HCT116 (cell line): Measurements from ENCODE around the gene YWHAH.

ENCODE experiments used
- EGR1 ChIP-seq: IDR thresholded peaks from 2 replicates; pipeline ENCODE4 v1.6.1; 2012; ENCODE audit warnings: low read depth
- EZH2 ChIP-seq: fragments of 200-600 bp; sonication (generic); IDR thresholded peaks from 2 replicates; pipeline ENCODE4 v1.6.1; 2017; ENCODE audit warnings: antibody characterized with exemption, mixed run types
- EZH2phosphoT487 ChIP-seq: fragments of 200-600 bp; IDR thresholded peaks from 2 replicates; pipeline ENCODE4 v1.6.1; 2018; ENCODE audit warnings: antibody characterized with exemption, borderline replicate concordance
- POLR2A ChIP-seq: IDR thresholded peaks from 2 replicates; pipeline ENCODE4 v1.7.0; 2011; ENCODE audit warnings: borderline replicate concordance; ENCODE audit not compliant: insufficient read depth, insufficient read length; ENCODE audit errors: extremely low read depth
- POLR2AphosphoS5 ChIP-seq: IDR thresholded peaks from 2 replicates; pipeline ENCODE4 v1.6.1; 2011; ENCODE audit warnings: mild to moderate bottlenecking, low read depth, low read length, moderate library complexity
- RAD21 ChIP-seq: IDR thresholded peaks from 2 replicates; pipeline ENCODE4 v1.6.1; 2012; ENCODE audit warnings: low read depth, mild to moderate bottlenecking
- REST ChIP-seq: IDR thresholded peaks from 2 replicates; pipeline ENCODE4 v1.6.1; 2012; ENCODE audit warnings: low read depth
- SP1 ChIP-seq: IDR thresholded peaks from 2 replicates; pipeline ENCODE4 v1.6.1; 2012; ENCODE audit warnings: low read depth
- YY1 ChIP-seq: IDR thresholded peaks from 2 replicates; pipeline ENCODE4 v1.6.1; 2011; ENCODE audit warnings: low read length, low read depth, moderate library complexity, mild to moderate bottlenecking; ENCODE audit not compliant: insufficient replicate concordance; ENCODE audit errors: extremely low read depth
- ZBTB33 ChIP-seq: IDR thresholded peaks from 2 replicates; pipeline ENCODE4 v1.6.1; 2011; ENCODE audit warnings: mild to moderate bottlenecking, low read length, moderate library complexity; ENCODE audit not compliant: insufficient replicate concordance; ENCODE audit errors: extremely low read depth
- TF ChIP-seq, protein P1 (sequence below), 3 experiments: fragments of 200-600 bp in 1 of 3; sonication (generic) in 1 of 3; IDR thresholded peaks in 2 of 3; conservative IDR thresholded peaks in 1 of 3; 2 replicates each; pipeline ENCODE4 v1.5.1; 2012 to 2017; ENCODE audit warnings: low read depth in 2 of 3, low read length in 2 of 3, antibody characterized with exemption in 1 of 3, borderline replicate concordance in 1 of 3, control low read depth in 1 of 3, mild to moderate bottlenecking in 1 of 3, mixed read lengths in 1 of 3, mixed run types in 1 of 3, moderate library complexity in 1 of 3; ENCODE audit not compliant: insufficient read depth in 1 of 3
- TF ChIP-seq, protein P2 (sequence below): IDR thresholded peaks from 2 replicates; pipeline ENCODE4 v1.6.1; 2012

GRCh38 chr22:31952472-31952871 is 8.1 kb downstream of the YWHAH start:
- TF ChIP-seq ZBTB33 = no peak
- TF ChIP-seq, protein P1, sequence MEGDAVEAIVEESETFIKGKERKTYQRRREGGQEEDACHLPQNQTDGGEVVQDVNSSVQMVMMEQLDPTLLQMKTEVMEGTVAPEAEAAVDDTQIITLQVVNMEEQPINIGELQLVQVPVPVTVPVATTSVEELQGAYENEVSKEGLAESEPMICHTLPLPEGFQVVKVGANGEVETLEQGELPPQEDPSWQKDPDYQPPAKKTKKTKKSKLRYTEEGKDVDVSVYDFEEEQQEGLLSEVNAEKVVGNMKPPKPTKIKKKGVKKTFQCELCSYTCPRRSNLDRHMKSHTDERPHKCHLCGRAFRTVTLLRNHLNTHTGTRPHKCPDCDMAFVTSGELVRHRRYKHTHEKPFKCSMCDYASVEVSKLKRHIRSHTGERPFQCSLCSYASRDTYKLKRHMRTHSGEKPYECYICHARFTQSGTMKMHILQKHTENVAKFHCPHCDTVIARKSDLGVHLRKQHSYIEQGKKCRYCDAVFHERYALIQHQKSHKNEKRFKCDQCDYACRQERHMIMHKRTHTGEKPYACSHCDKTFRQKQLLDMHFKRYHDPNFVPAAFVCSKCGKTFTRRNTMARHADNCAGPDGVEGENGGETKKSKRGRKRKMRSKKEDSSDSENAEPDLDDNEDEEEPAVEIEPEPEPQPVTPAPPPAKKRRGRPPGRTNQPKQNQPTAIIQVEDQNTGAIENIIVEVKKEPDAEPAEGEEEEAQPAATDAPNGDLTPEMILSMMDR (IDR thresholded peaks at IDR 0.05 in 2 of 3, conservative IDR thresholded peaks at IDR 0.05 in 1 of 3; ENCODE audit: borderline replicate concordance in 1 of 3, insufficient read depth in 1 of 3, low read depth in 2 of 3, low read length in 2 of 3) = no peak
- TF ChIP-seq RAD21 = no peak
- no peak for TF ChIP-seq POLR2A
- no peak for TF ChIP-seq EZH2phosphoT487
- no peak for TF ChIP-seq EGR1
- TF ChIP-seq EZH2 = no peak
- TF ChIP-seq REST = no peak
- no peak for TF ChIP-seq POLR2AphosphoS5
- TF ChIP-seq, protein P2, sequence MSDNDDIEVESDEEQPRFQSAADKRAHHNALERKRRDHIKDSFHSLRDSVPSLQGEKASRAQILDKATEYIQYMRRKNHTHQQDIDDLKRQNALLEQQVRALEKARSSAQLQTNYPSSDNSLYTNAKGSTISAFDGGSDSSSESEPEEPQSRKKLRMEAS = no peak
- no peak for TF ChIP-seq SP1
- no peak for TF ChIP-seq YY1
